Measurements from ENCODE around the gene KAT2B.

The KAT2B gene

GRCh38 chr3:20154078-20154477, 113.8 kb downstream of the KAT2B start:
- no peak for DNase-seq

GRCh38 chr3:20154928-20155327, 114.7 kb downstream of the KAT2B start:
- no peak for DNase-seq

- no peak for DNase-seq
Measured at GRCh38 chr3:20160230-20160629, 120.0 kb downstream of the KAT2B start.

- DNase-seq: no peak
Measured at GRCh38 chr3:20161714-20162113, 121.5 kb downstream of the KAT2B start.

- DNase-seq: no peak
Measured at GRCh38 chr3:20173844-20174410, 133.7 kb downstream of the KAT2B start.

GRCh38 chr3:20181276-20181675, 141.0 kb downstream of the KAT2B start:
- no peak for DNase-seq

- DNase-seq: no peak
Measured at GRCh38 chr3:20182206-20182605, 142.0 kb downstream of the KAT2B start.

- peak; percentile 6 for DNase-seq
Measured at GRCh38 chr3:20185331-20185678, 145.1 kb downstream of the KAT2B start.

GRCh38 chr3:20185679-20186599, 145.7 kb downstream of the KAT2B start, which contains the start of gene SGO1:
TSS of gene SGO1 (minus strand) at chr3:20186206. CDS start at chr3:20184027, 2,179 bp downstream.
- peak; percentile 98 for DNase-seq

GRCh38 chr3:20186600-20187004, 146.4 kb downstream of the KAT2B start:
- DNase-seq: no peak

- no peak for DNase-seq
Measured at GRCh38 chr3:20190991-20191390, 150.7 kb downstream of the KAT2B start.

- no peak for DNase-seq
Measured at GRCh38 chr3:20194793-20195460, 154.7 kb downstream of the KAT2B start.

- DNase-seq: no peak
Measured at GRCh38 chr3:20197775-20198174, 157.5 kb downstream of the KAT2B start.

- no peak for DNase-seq
Measured at GRCh38 chr3:20201143-20201542, 160.9 kb downstream of the KAT2B start.

Data from fibroblast of upper back skin (primary cell).